GM18499 (cell line): ENCODE data around the gene FOXD4L6.
"Not testable (repeated sequence)": the region's sequence is repeated elsewhere in the genome, so short reads cannot be mapped to it uniquely, and the experiment has no call there.

Experiments used
- ATAC-seq: cut with Tn5 transposase; IDR thresholded peaks from one replicate; pipeline ENCODE4 v1.9.1; 2021; ENCODE audit warnings: moderate number of reproducible peaks; ENCODE audit not compliant: insufficient read depth, unreplicated experiment

The FOXD4L6 gene

GRCh38 chr9:41128581-41128980 is at the start of gene FOXD4L6:
FOXD4L6 (minus strand) TSS chr9:41128681; CDS start chr9:41128383, 298 bp downstream.
- ATAC-seq = not testable (repeated sequence)

GRCh38 chr9:41174994-41175393 is 46.5 kb upstream of the FOXD4L6 start:
- not testable (repeated sequence) for ATAC-seq

GRCh38 chr9:41150116-41150515 is 21.6 kb upstream of the FOXD4L6 start:
- not testable (repeated sequence) for ATAC-seq

- not testable (repeated sequence) for ATAC-seq
Observed at GRCh38 chr9:41141878-41142277, 13.4 kb upstream of the FOXD4L6 start.

GRCh38 chr9:41126746-41127446 is 1.6 kb downstream of the FOXD4L6 start:
- not testable (repeated sequence) for ATAC-seq

- not testable (repeated sequence) for ATAC-seq
Observed at GRCh38 chr9:41125936-41126335, 2.5 kb downstream of the FOXD4L6 start.

GRCh38 chr9:41125109-41125658 is 3.3 kb downstream of the FOXD4L6 start:
- ATAC-seq = not testable (repeated sequence)

- ATAC-seq = not testable (repeated sequence)
Observed at GRCh38 chr9:41124250-41125108, 4.0 kb downstream of the FOXD4L6 start.

GRCh38 chr9:41123812-41124211 is 4.7 kb downstream of the FOXD4L6 start:
- ATAC-seq = not testable (repeated sequence)

GRCh38 chr9:41123396-41123795 is 5.1 kb downstream of the FOXD4L6 start:
- not testable (repeated sequence) for ATAC-seq

- ATAC-seq = not testable (repeated sequence)
Observed at GRCh38 chr9:41120696-41121095, 7.8 kb downstream of the FOXD4L6 start.

- not testable (repeated sequence) for ATAC-seq
Observed at GRCh38 chr9:41119719-41120118, 8.8 kb downstream of the FOXD4L6 start.

GRCh38 chr9:41119311-41119710 is 9.2 kb downstream of the FOXD4L6 start:
- not testable (repeated sequence) for ATAC-seq

- ATAC-seq = not testable (repeated sequence)
Observed at GRCh38 chr9:41113348-41113747, 15.1 kb downstream of the FOXD4L6 start.

GRCh38 chr9:41111414-41111813 is 17.1 kb downstream of the FOXD4L6 start:
- ATAC-seq = not testable (repeated sequence)

GRCh38 chr9:41110913-41111312 is 17.6 kb downstream of the FOXD4L6 start:
- ATAC-seq = not testable (repeated sequence)

- ATAC-seq = not testable (repeated sequence)
Observed at GRCh38 chr9:41109253-41109652, 19.2 kb downstream of the FOXD4L6 start.

- not testable (repeated sequence) for ATAC-seq
Observed at GRCh38 chr9:41108816-41109215, 19.7 kb downstream of the FOXD4L6 start.

GRCh38 chr9:41106472-41107116 is 21.9 kb downstream of the FOXD4L6 start:
- not testable (repeated sequence) for ATAC-seq

GRCh38 chr9:41105557-41106253 is 22.8 kb downstream of the FOXD4L6 start:
- not testable (repeated sequence) for ATAC-seq
